Psoas muscle (tissue), 8 donors: ENCODE results near the gene ADGRG3. TPM values are rescaled to one million over a fixed set of nuclear protein-coding genes. Genes with fewer than 3 reads are reported as not detected.
A peak's percentile ranks its signal among the peaks of the same experiment; 100 is the strongest.

Source experiments
- ATAC-seq, 4 donors: fragments of 200-7000 bp; cut with Tn5 transposase; one replicate each; pipeline ENCODE4 v1.9.1; 2020; ENCODE audit warnings: moderate library complexity in 3 of 4, mild to moderate bottlenecking in 2 of 4
- DNase-seq, 2 donors: peaks; one replicate each; pipeline ENCODE4 v3.0.0-alpha.2; 2020
- H3K27ac ChIP-seq: fragments of 200-600 bp; one replicate; pipeline ENCODE4 v1.8.0; 2022
- H3K27me3 ChIP-seq, 3 donors: fragments of 200-600 bp in 1 of 3; one replicate each; pipeline versions ENCODE4 v1.6.1 to v1.8.0; 2013 to 2022; ENCODE audit warnings: low read length in 2 of 3, mild to moderate bottlenecking in 2 of 3, moderate library complexity in 1 of 3; ENCODE audit not compliant: insufficient read depth in 3 of 3
- H3K36me3 ChIP-seq, 2 donors: fragments of 200-600 bp in 1 of 2; one replicate each; pipeline versions ENCODE4 v1.6.1 to v1.8.0; 2013 to 2022; ENCODE audit warnings: low read depth in 1 of 2, mild to moderate bottlenecking in 1 of 2, moderate library complexity in 1 of 2; ENCODE audit not compliant: insufficient read depth in 1 of 2
- H3K4me1 ChIP-seq: fragments of 200-600 bp; one replicate; pipeline ENCODE4 v1.8.0; 2022
- H3K4me3 ChIP-seq: fragments of 200-600 bp; one replicate; pipeline ENCODE4 v1.8.0; 2022; ENCODE audit warnings: mild to moderate bottlenecking
- H3K9me3 ChIP-seq: fragments of 200-600 bp; one replicate; pipeline ENCODE4 v1.8.0; 2022
- WGBS, 3 donors: extraction: QIAGEN DNeasy Blood & Tissue Kit; methylation state at CpG; one replicate each; pipeline versions ENCODE4 v1.1.6 to v1.1.7; 2013; 5-methylcytosine and 5-hydroxymethylcytosine counted together
- intact Hi-C, 2 donors: fragments of 100-400 bp; cut with DNase I; formaldehyde crosslinking; loops; one replicate each; pipeline versions ENCODE4 v1.11.0 to v1.14.2; 2022
- polyA plus RNA-seq, 3 donors: library from polyadenylated mRNA; stranded (reverse); fragments of 200-250 nt; gene quantifications; one replicate each; pipeline ENCODE4 v1.2.3, GENCODE V29; 2013
- total RNA-seq, 4 donors: library from RNA; stranded (reverse); fragmentation: NEBNext Ultra II Directional in 2 of 4; extraction: Animal tissue kit (Norgen Biotek cat#: 25700) in 2 of 4; gene quantifications; one replicate each; pipeline versions ENCODE4 v1.2.1 to v1.2.4, GENCODE V29; 2021 to 2023
- TF ChIP-seq, protein P1 (sequence below): fragments of 200-600 bp; IDR thresholded peaks from one replicate; pipeline ENCODE4 v1.8.0; 2022; ENCODE audit warnings: antibody characterized with exemption
- donor health status: healthy with polysubstance abuse.
- donor health status: DM: no; HTN: no; CAD: no; lungs with moderate emphysema.
- donor health status: Bipolar disorder and iron deficiency.
- donor health status: healthy.
- donor health status: DM: yes; HTN: yes; CAD: no.
- donor health status: DM: no; HTN: no; CAD: no.
- donor health status: DM: no; HTN: no; CAD: no.
- donor health status: DM: yes; HTN: yes; CAD: no.

ADGRG3 gene
- total and polyA plus RNA-seq, 7 donors = 0.16 to 0.57 (median 0.31) TPM

DNA sequence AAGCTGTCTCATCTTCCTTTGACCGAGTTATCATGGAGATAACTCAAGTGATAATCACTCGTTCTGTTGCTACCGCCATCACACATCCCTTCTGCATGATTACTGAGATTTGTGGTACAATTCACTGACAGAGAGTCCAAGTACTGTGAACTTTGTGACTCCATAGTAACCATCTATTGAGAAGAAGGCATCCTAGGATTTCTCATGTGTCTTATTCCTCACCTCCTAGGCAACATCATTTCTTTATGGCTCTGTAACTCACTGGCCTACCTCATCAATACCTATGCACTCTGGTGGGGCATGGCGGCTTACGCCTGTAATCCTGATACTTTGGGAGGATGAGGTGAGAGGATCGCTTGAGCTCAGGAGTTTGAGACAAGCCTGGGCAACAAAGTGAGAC, 45.9 kb downstream of the ADGRG3 start:
- intact Hi-C loops = no loop called here
- no peaks in the 10 kb centered on the region for H3K9me3 ChIP-seq
- peaks cover 0 to 4% (median 0%) of the 10 kb centered on the region in 3 donors for H3K27me3 ChIP-seq
- no peak for DNase-seq
- no peaks in the 10 kb centered on the region for H3K36me3 ChIP-seq
- no peak overlapping the region for H3K4me3 ChIP-seq
- no peak overlapping the region for H3K27ac ChIP-seq
- 83 to 91% (median 90%) methylated on average over 6 of the region's 6 CpGs for WGBS, 3 donors
- TF ChIP-seq, protein P1, sequence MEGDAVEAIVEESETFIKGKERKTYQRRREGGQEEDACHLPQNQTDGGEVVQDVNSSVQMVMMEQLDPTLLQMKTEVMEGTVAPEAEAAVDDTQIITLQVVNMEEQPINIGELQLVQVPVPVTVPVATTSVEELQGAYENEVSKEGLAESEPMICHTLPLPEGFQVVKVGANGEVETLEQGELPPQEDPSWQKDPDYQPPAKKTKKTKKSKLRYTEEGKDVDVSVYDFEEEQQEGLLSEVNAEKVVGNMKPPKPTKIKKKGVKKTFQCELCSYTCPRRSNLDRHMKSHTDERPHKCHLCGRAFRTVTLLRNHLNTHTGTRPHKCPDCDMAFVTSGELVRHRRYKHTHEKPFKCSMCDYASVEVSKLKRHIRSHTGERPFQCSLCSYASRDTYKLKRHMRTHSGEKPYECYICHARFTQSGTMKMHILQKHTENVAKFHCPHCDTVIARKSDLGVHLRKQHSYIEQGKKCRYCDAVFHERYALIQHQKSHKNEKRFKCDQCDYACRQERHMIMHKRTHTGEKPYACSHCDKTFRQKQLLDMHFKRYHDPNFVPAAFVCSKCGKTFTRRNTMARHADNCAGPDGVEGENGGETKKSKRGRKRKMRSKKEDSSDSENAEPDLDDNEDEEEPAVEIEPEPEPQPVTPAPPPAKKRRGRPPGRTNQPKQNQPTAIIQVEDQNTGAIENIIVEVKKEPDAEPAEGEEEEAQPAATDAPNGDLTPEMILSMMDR = no peak
- ATAC-seq = no peak
- no peaks in the 10 kb centered on the region for H3K4me1 ChIP-seq

GRCh38 chr16:57720142-57720575, 52.1 kb downstream of the ADGRG3 start:
- WGBS, 3 donors = 64 to 73% (median 72%) methylated on average over 3 of the region's 3 CpGs
- Histone ChIP-seq H3K36me3 (no peaks in the 10 kb centered on the region), H3K27me3 (no peaks in the 10 kb centered on the region), H3K9me3 (no peaks in the 10 kb centered on the region), H3K4me3 (no peak overlapping the region), H3K4me1 (no peaks in the 10 kb centered on the region), H3K27ac (no peak overlapping the region)
- intact Hi-C loops = loop anchor here in 1 of 2 donors (5.0 kb wide), 1 partner anchor 128 kb away; no protein-coding TSS in a partner anchor
- TF ChIP-seq, protein P1 = peak; percentile 36
- ATAC-seq (peak in 2 of 4 donors; percentile 46 to 48), DNase-seq (no peak)

DNA sequence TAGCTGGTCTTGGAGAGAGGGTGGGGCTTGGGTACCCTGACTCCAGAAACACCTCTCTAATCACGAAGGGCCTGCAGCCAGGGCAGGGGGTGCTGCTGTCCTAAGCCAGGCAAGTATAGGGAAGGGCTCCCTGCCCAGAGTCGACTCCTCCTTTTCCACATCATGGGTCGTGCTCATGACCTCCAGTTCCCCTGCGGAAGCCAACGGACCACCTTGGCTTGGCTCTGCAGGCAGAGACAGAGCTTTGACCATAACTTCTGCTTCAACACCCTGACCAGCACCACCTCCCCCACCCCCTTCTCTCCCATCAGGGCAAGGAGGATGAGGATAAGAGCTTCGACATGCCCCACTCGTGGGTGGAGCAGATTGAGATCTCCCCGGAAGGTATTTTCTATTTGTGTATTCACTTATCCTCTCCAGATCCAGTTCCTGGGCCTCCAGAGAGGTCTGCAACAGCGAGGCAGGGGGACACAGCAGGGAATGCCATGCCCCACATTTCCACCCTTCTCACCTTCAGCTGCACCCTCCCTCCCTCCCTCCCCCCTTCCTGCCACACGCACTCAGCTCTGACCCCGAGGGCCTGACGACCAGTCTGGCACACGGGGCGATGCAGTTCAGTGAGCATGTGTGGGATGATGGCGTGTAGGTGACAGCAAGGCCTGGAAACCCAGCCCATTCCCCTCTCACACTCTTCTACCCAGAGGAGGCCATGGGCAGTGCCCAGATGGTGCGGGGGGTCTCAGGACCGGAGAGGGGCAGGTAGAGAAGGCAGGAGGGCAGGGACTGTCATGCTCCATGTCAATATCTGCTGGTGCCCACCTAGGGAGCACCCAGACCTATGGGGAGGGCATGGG, 53.5 kb downstream of the ADGRG3 start:
- TF ChIP-seq, protein P1 = no peak
- Histone ChIP-seq H3K4me3 (no peak overlapping the region), H3K36me3 (no peaks in the 10 kb centered on the region), H3K27ac (no peak overlapping the region), H3K4me1 (no peaks in the 10 kb centered on the region), H3K27me3 (no peaks in the 10 kb centered on the region), H3K9me3 (no peaks in the 10 kb centered on the region)
- DNase-seq (no peak), ATAC-seq (no peak)
- WGBS, 3 donors = 75 to 76% (median 76%) methylated on average over 16 to 17 of the region's 17 CpGs
- intact Hi-C loops = loop anchor here in 1 of 2 donors (5.0 kb wide), 1 partner anchor 129 kb away; no protein-coding TSS in a partner anchor

- DNase-seq (no peak), ATAC-seq (no peak)
- Histone ChIP-seq H3K4me1 (no peaks in the 10 kb centered on the region), H3K36me3 (no peaks in the 10 kb centered on the region), H3K27ac (no peak overlapping the region), H3K9me3 (no peaks in the 10 kb centered on the region), H3K4me3 (no peak overlapping the region), H3K27me3 (no peaks in the 10 kb centered on the region)
- TF ChIP-seq, protein P1 = no peak
- intact Hi-C loops = loop anchor here in 1 of 2 donors (5.0 kb wide), 1 partner anchor 130 kb away; no protein-coding TSS in a partner anchor
- 83 to 94% (median 92%) methylated on average over 2 of the region's 2 CpGs for WGBS, 3 donors
Measured at GRCh38 chr16:57722210-57722499, 54.0 kb downstream of the ADGRG3 start.
